ENCODE measurements around the gene UBA5. TPM values are rescaled to one million over a fixed set of nuclear protein-coding genes. Genes with fewer than 3 reads are reported as not detected.

The UBA5 gene
- total and polyA plus RNA-seq, 10 donors: 19.2 to 71.5 (median 46.5) TPM

DNA sequence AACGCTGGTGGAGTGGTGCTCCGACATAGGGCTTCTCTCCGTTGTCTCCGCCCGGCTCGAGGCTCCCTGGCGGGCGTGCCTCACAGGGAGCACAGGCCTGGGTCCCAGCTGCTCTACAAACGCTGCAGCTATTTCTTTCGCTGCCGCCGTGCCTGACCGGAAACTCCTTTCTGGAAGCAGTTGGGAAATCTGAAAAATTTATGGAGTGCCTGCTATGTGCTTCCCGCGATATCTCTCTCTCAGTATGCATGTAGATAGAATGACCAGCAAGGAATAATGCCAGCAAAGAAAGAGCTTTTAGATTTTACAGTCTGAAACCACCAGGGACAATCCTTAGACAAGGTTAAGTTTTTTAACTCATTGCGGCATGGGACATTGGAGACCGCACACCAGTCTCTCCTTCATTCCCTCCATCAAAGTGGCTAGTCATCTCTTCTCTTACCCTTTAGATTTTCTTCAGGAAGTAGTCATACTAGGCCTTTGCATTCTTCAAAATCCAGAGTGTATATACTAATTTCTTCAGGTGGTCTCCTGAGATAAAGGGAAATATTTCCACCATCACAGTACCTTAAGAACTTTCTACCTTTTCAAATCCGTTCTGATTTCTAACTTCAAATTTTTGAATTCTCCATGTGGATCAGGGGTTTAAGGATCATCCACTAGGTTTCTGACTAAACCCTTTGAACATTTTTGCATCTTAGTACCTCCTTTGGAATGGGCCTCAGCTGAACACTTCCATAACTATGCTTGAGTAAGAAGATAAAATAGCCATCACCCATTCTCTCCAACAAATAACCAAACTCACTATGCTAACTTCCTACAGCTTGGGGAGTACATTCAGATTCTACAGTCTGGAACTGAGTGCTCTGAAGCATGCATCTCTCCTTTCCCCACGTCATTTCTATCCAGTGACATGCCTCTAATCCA, 63.2 kb downstream of the UBA5 start:
- peaks cover 13 to 56% (median 42%) of the 10 kb centered on the region in 6 donors for H3K4me1 ChIP-seq
- peak overlapping the region; percentile 67 to 95 (median 86) for H3K27ac ChIP-seq
- 11 to 17% (median 11%) methylated on average over 15 to 19 of the region's 19 CpGs for WGBS, 5 donors
- H3K36me3 ChIP-seq: peaks cover 0 to 11% (median under 1%) of the 10 kb centered on the region in 6 donors
- H3K4me3 ChIP-seq: peak overlapping the region; percentile 51 to 78 (median 60)
- no peak for DNase-seq
- H3K9me3 ChIP-seq: no peaks in the 10 kb centered on the region
- TF ChIP-seq POLR2AphosphoS5 (IDR thresholded peaks at IDR 0.05) (peak in 1 of 3 donors; percentile 64), POLR2A (IDR thresholded peaks at IDR 0.05) (no peak)
- TF ChIP-seq, protein P1, sequence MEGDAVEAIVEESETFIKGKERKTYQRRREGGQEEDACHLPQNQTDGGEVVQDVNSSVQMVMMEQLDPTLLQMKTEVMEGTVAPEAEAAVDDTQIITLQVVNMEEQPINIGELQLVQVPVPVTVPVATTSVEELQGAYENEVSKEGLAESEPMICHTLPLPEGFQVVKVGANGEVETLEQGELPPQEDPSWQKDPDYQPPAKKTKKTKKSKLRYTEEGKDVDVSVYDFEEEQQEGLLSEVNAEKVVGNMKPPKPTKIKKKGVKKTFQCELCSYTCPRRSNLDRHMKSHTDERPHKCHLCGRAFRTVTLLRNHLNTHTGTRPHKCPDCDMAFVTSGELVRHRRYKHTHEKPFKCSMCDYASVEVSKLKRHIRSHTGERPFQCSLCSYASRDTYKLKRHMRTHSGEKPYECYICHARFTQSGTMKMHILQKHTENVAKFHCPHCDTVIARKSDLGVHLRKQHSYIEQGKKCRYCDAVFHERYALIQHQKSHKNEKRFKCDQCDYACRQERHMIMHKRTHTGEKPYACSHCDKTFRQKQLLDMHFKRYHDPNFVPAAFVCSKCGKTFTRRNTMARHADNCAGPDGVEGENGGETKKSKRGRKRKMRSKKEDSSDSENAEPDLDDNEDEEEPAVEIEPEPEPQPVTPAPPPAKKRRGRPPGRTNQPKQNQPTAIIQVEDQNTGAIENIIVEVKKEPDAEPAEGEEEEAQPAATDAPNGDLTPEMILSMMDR (IDR thresholded peaks at IDR 0.05 in 8 of 11, conservative IDR thresholded peaks at IDR 0.05 in 3 of 11): peak in 2 of 11 experiments; percentile 11 to 24
- no peaks in the 10 kb centered on the region for H3K27me3 ChIP-seq (replicated peaks in 1 of 7)
- intact Hi-C loops (cut with DNase I; ENCODE audit: low total_unique reads): no loop called here

DNA sequence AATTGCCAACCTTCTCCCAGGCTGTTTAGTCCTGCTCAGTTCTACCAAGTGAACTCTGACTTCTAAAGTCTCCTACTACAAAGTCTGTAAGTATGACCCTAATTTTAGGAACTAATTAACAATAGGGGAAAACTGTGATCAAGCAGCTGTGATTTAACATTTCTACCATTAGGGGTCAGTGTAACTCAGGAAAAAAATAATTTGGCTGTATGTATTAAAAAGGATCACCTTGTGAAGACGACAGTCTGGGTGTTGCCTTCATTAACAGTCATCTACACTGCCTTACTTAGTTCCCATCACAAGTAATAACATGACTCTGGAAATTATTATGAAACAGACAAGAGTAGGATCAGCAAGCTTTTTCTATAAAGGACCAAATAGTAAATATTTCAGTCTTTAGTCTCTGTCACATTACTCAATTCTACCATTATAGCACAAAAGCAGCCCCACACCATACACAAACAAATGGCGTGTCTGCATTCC, 66.3 kb downstream of the UBA5 start:
- H3K27ac ChIP-seq: no peak overlapping the region
- no peak for DNase-seq
- WGBS, 5 donors: 25 to 40% (median 34%) methylated on average over 2 of the region's 2 CpGs
- H3K9me3 ChIP-seq: no peaks in the 10 kb centered on the region
- H3K36me3 ChIP-seq: no peaks in the 10 kb centered on the region
- intact Hi-C loops (cut with DNase I; ENCODE audit: low total_unique reads): loop anchor here (5.0 kb wide), 2 partner anchors 656 to 696 kb away; no protein-coding TSS in a partner anchor
- H3K4me3 ChIP-seq: no peak overlapping the region
- peaks cover 0 to 6% (median 0%) of the 10 kb centered on the region in 7 donors for H3K27me3 ChIP-seq (replicated peaks in 1 of 7)
- peaks cover under 1 to 25% (median 13%) of the 10 kb centered on the region in 6 donors for H3K4me1 ChIP-seq
- TF ChIP-seq, protein P1 (IDR thresholded peaks at IDR 0.05 in 8 of 11, conservative IDR thresholded peaks at IDR 0.05 in 3 of 11): peak; percentile 61 to 82 (median 80)
- no peak for TF ChIP-seq POLR2AphosphoS5 (IDR thresholded peaks at IDR 0.05)

Other genes with a start within 250 kb of the UBA5 start
- 10 to 100 TPM; 49.6 to 78.4 (median 53.7) TPM for gene DNAJC13, start 242.8 kb upstream of the UBA5 start, total RNA-seq
- gene DNAJC13, start 242.8 kb upstream of the UBA5 start, polyA plus RNA-seq: 1 to 10 TPM; 5.6 to 7.3 (median 6.0) TPM
- 1 to 10 TPM; 1.1 to 2.6 (median 1.3) TPM for gene ACKR4, start 63.1 kb upstream of the UBA5 start, total RNA-seq
- gene ACKR4, start 63.1 kb upstream of the UBA5 start, polyA plus RNA-seq: 1 to 10 TPM in 2 of 3 donors, under 1 TPM in 1; 0.50 to 1.2 (median 1.0) TPM
- 10 to 100 TPM; 21.0 to 40.0 (median 25.6) TPM for gene ACAD11, start 520 bp upstream of the UBA5 start, total RNA-seq
- 10 to 100 TPM in 2 of 3 donors, 1 to 10 TPM in 1; 6.8 to 17.9 (median 13.0) TPM for gene ACAD11, start 520 bp upstream of the UBA5 start, polyA plus RNA-seq
- 10 to 100 TPM; 22.7 to 66.7 (median 39.9) TPM for gene NPHP3, start 62.1 kb downstream of the UBA5 start, total RNA-seq
- gene NPHP3, start 62.1 kb downstream of the UBA5 start, polyA plus RNA-seq: 10 to 100 TPM in 2 of 3 donors, 1 to 10 TPM in 1; 4.6 to 12.0 (median 11.9) TPM

Data from spleen (tissue), 11 donors.